SU-DHL-6 (cell line): Measurements from ENCODE around the gene ZDHHC4.

ENCODE experiments used
- H2AFZ ChIP-seq: fragments of 200-600 bp; sonication (generic); 2 replicates; pipeline ENCODE4 v1.6.1; 2014; ENCODE audit warnings: low read depth, mild to moderate bottlenecking, moderate library complexity, mixed read lengths, antibody characterized with exemption, low read length; ENCODE audit not compliant: severe bottlenecking
- H3F3A ChIP-seq: fragments of 200-600 bp; shearing (Covaris generic); 2 replicates; pipeline ENCODE4 v1.6.0; 2016; ENCODE audit warnings: antibody characterized with exemption, mild to moderate bottlenecking; ENCODE audit not compliant: insufficient read depth
- H3K27ac ChIP-seq: fragments of 200-600 bp; sonication (generic); 2 replicates; pipeline ENCODE4 v1.5.1; 2016; ENCODE audit warnings: low read depth, mild to moderate bottlenecking, low read length, moderate library complexity, mixed read lengths
- H3K27me3 ChIP-seq: fragments of 200-600 bp; sonication (generic), shearing (Covaris generic); 2 replicates; pipeline ENCODE4 v1.6.0; 2014; ENCODE audit warnings: mild to moderate bottlenecking, low read length
- H3K36me3 ChIP-seq: fragments of 200-600 bp; sonication (generic); 2 replicates; pipeline ENCODE4 v1.6.1; 2014; ENCODE audit warnings: mild to moderate bottlenecking, low read length, mixed read lengths
- H3K4me2 ChIP-seq: fragments of 300-600, 200-600 bp; shearing (Covaris generic), sonication (generic); 2 replicates; pipeline ENCODE4 v1.6.0; 2014; ENCODE audit warnings: low read length, low read depth, mild to moderate bottlenecking; ENCODE audit not compliant: poor library complexity, severe bottlenecking
- H3K4me3 ChIP-seq: fragments of 200-600 bp; sonication (generic); 2 replicates; pipeline ENCODE4 v1.5.1; 2014; ENCODE audit warnings: antibody characterized with exemption, low read length, mild to moderate bottlenecking, mixed read lengths; ENCODE audit not compliant: insufficient read depth, poor library complexity, severe bottlenecking
- H3K79me2 ChIP-seq: fragments of 200-600 bp; sonication (generic); 2 replicates; pipeline ENCODE4 v1.6.1; 2014; ENCODE audit warnings: mild to moderate bottlenecking, low read length, moderate library complexity; ENCODE audit not compliant: insufficient read depth
- H3K9ac ChIP-seq: fragments of 200-600 bp; sonication (generic); 2 replicates; pipeline ENCODE4 v1.7.0; 2014; ENCODE audit warnings: mild to moderate bottlenecking, low read length
- H3K9me2 ChIP-seq: fragments of 200-600 bp; sonication (generic); replicated peaks from 2 replicates; pipeline ENCODE4 v1.6.1; 2014; ENCODE audit warnings: low read length; ENCODE audit not compliant: insufficient read depth
- H3K9me3 ChIP-seq: fragments of 200-600 bp; sonication (generic); 2 replicates; pipeline ENCODE4 v1.6.1; 2014; ENCODE audit warnings: low read length, mixed read lengths; ENCODE audit not compliant: insufficient read depth
- H4K20me1 ChIP-seq: fragments of 200-600 bp; sonication (generic); 2 replicates; pipeline ENCODE4 v1.6.1; 2014; ENCODE audit warnings: low read depth, mild to moderate bottlenecking, antibody characterized with exemption, low read length, moderate library complexity, mixed read lengths
- EZH2phosphoT487 ChIP-seq: fragments of 200-600 bp; sonication (generic), shearing (Covaris generic); conservative IDR thresholded peaks from 2 replicates; pipeline ENCODE4 v1.6.1; 2018; ENCODE audit warnings: mild to moderate bottlenecking, antibody characterized with exemption, low read length, moderate library complexity, mixed read lengths
- TF ChIP-seq, protein P1 (sequence below): fragments of 200-600 bp; sonication (generic); IDR thresholded peaks from one replicate; pipeline ENCODE4 v1.5.1; 2017; ENCODE audit warnings: antibody characterized with exemption, mild to moderate bottlenecking, low read length, moderate library complexity; ENCODE audit not compliant: insufficient read depth, poor library complexity, severe bottlenecking

The ZDHHC4 gene

DNA sequence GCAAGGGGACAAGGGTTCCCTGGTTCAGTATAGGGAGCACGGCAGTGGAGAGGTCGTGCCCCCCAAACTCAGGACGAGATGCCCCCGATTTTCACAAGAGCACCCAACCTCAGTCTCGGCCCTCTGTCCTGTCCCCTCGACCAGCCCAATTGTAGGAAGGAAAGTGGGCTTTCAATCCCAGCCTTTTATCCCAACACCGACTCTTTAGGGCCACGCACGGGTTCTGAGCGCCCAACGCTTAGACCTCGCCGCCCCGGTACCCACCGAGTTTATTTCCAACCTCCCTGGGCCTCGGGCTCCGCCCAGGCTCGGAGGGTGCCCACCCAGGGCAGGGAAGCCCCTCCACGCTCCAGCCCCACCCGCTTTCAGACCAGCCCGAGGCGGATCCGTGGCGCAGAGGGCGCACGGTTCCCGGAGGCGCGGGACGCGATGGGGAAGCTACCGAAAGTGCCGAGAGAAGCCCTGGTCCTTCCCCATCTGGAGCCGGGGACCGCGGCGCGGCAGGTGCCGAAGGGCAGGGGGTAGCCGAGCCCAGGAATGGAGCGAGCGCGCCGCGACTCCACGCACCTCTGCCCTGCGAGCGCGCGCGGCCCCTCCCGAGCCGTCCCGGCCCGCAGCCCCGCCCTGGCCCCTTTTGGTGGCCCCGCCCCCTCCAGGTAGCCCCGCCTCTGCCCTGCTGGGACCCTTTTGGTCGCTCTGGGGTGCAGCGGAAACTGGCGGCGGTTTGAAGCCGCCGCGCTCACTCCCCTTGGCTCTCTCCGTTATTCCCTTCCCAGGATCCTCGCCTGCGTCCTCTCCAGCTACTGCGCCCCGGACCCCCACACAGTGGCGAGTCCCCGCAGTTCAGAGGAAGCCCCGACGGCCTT is 46.4 kb upstream of the ZDHHC4 start:
- Histone ChIP-seq H3K4me3 (peak overlapping the region; percentile 56), H3K27me3 (no peaks in the 10 kb centered on the region)

DNA sequence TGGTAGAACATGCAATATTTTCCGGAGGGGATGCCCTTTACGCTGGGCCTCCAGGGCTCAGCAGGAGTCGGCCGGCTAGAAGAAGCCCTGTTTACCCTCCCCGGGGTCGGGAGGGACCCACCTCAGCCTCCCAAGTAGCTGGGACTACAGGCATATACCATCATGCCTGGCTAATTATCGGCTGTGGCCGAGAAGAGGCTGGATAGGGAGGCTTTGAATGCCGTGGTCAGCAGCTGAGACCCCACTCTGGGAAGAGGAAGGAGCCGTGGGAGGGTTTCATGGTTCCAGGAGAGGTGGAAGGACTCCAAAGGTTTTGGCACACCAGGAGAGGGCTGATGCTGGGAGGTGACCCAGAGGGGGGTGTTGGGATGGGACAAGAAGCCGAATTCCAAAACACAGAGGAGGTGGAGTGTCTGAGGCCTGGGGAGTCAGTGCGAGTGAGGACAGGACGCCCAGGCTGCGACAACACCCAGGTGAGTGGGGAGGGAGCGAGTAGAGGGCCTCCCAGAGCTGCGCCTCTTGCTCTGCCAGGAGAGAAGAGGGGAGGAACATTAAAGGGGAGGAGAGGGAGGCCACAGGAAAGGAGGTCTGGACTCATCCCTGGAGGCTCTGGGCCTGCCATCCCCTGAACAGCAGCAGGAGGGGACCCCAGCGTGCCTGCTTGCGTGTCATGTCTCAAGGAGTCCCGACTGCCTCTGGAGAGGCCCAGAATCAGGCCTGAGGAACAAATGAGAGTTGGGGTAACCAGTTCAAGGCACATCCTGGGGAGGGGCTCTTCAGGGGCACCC is 45.6 kb upstream of the ZDHHC4 start:
- Histone ChIP-seq H3K9me2 (no peaks in the 10 kb centered on the region), H3K9me3 (no peaks in the 10 kb centered on the region), H3K27ac (no peak overlapping the region), H3K9ac (peak overlapping the region; percentile 51), H3F3A (no peaks in the 10 kb centered on the region), H3K27me3 (no peaks in the 10 kb centered on the region), H2AFZ (peak overlapping the region; percentile 37), H4K20me1 (no peaks in the 10 kb centered on the region), H3K4me3 (peak overlapping the region; percentile 56), H3K4me2 (peak overlapping the region; percentile 76), H3K36me3 (no peaks in the 10 kb centered on the region), H3K79me2 (no peaks in the 10 kb centered on the region)
- TF ChIP-seq EZH2phosphoT487 = no peak
- TF ChIP-seq, protein P1, sequence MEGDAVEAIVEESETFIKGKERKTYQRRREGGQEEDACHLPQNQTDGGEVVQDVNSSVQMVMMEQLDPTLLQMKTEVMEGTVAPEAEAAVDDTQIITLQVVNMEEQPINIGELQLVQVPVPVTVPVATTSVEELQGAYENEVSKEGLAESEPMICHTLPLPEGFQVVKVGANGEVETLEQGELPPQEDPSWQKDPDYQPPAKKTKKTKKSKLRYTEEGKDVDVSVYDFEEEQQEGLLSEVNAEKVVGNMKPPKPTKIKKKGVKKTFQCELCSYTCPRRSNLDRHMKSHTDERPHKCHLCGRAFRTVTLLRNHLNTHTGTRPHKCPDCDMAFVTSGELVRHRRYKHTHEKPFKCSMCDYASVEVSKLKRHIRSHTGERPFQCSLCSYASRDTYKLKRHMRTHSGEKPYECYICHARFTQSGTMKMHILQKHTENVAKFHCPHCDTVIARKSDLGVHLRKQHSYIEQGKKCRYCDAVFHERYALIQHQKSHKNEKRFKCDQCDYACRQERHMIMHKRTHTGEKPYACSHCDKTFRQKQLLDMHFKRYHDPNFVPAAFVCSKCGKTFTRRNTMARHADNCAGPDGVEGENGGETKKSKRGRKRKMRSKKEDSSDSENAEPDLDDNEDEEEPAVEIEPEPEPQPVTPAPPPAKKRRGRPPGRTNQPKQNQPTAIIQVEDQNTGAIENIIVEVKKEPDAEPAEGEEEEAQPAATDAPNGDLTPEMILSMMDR = no peak

More for the DNA sequence above, 46.4 kb upstream of the ZDHHC4 start:
- Histone ChIP-seq H3K36me3 (no peaks in the 10 kb centered on the region), H3K27ac (no peak overlapping the region), H3K4me2 (peak overlapping the region; percentile 76), H2AFZ (peak overlapping the region; percentile 37), H3F3A (no peaks in the 10 kb centered on the region), H3K9me2 (no peaks in the 10 kb centered on the region), H3K79me2 (no peaks in the 10 kb centered on the region), H3K9ac (peak overlapping the region; percentile 51), H4K20me1 (no peaks in the 10 kb centered on the region), H3K9me3 (no peaks in the 10 kb centered on the region)
- TF ChIP-seq EZH2phosphoT487 = no peak
- TF ChIP-seq, protein P1 = no peak

DNA sequence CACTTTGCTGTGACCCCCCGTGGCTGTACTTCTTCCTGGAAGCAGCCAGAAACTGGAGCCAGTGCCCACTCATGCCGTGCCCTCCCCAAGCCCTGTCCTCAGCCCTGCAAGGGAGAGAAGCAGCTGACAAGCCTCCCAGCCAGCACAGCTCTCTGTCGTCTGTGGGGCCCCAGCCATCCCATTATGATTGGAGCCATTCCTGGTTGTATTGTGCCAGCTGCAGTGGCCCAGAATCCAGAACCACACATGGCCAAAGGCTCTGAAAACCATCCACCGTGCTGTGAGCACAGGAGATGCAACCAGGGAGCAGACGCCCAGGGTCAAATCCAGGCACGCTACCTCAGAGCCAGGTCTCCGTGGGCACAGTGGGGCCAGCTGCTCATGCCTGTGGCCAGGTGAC is 44.7 kb upstream of the ZDHHC4 start:
- H3K4me3 ChIP-seq = no peak overlapping the region

More for the DNA sequence above, 44.7 kb upstream of the ZDHHC4 start:
- Histone ChIP-seq H3K27me3 (no peaks in the 10 kb centered on the region), H3K9ac (no peak overlapping the region), H3K79me2 (no peaks in the 10 kb centered on the region), H2AFZ (no peak overlapping the region), H3K4me2 (no peak overlapping the region), H3K9me2 (no peaks in the 10 kb centered on the region), H3K9me3 (no peaks in the 10 kb centered on the region), H4K20me1 (no peaks in the 10 kb centered on the region), H3K27ac (no peak overlapping the region), H3K36me3 (no peaks in the 10 kb centered on the region), H3F3A (no peaks in the 10 kb centered on the region)
- TF ChIP-seq, protein P1 = no peak
- TF ChIP-seq EZH2phosphoT487 = no peak
